ENCODE measurements around the gene TMEM212. TPM values are rescaled to one million over a fixed set of nuclear protein-coding genes. Genes with fewer than 3 reads are reported as not detected.

TMEM212 gene
- total and polyA plus RNA-seq, 2 donors (not counting 3 experiments of a cell fraction or from before 2014, with no cell fraction given): not detected

DNA sequence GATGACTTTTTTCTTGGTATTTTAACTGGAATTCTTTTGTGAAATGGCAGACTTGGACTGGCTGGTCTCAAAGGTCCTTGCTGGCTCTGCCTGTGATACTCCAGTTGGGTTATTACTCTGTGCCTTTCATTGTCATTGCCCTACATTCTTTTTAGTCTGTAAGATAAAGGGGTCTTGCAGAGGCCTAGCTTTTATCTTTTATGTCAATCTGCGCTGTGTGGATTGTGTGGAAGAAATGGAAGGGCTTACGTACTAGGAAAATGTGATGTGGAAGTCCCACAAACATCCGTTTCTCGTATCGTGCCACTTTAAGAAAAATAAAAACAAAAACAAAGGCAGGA is 8.7 kb upstream of the TMEM212 start:
- DNase-seq (ENCODE audit: low read depth, low spot score): no peak
- H3K27ac ChIP-seq (ENCODE audit: insufficient read depth, low read depth, low read length): peak overlapping the region; percentile 91

More for the DNA sequence above, 8.7 kb upstream of the TMEM212 start:
- TF ChIP-seq GATA2 (IDR thresholded peaks at IDR 0.05; ENCODE audit: insufficient read depth, insufficient read length, low read depth, low read length) (no peak), POLR2AphosphoS5 (IDR thresholded peaks at IDR 0.05; ENCODE audit: insufficient read depth, low read depth, low read length) (no peak), MYC (IDR thresholded peaks at IDR 0.05; ENCODE audit: low read depth, low read length) (no peak), POLR2A (IDR thresholded peaks at IDR 0.05; ENCODE audit: low read depth, low read length) (no peak), FOS (IDR thresholded peaks at IDR 0.05; ENCODE audit: borderline replicate concordance, insufficient read depth, low read length) (no peak), JUN (IDR thresholded peaks at IDR 0.05; ENCODE audit: borderline replicate concordance, insufficient read depth, insufficient read length, low read depth) (no peak), EZH2 (IDR thresholded peaks at IDR 0.05; ENCODE audit: borderline replicate concordance, low read depth, low read length, severe bottlenecking) (no peak)
- TF ChIP-seq, protein P1, sequence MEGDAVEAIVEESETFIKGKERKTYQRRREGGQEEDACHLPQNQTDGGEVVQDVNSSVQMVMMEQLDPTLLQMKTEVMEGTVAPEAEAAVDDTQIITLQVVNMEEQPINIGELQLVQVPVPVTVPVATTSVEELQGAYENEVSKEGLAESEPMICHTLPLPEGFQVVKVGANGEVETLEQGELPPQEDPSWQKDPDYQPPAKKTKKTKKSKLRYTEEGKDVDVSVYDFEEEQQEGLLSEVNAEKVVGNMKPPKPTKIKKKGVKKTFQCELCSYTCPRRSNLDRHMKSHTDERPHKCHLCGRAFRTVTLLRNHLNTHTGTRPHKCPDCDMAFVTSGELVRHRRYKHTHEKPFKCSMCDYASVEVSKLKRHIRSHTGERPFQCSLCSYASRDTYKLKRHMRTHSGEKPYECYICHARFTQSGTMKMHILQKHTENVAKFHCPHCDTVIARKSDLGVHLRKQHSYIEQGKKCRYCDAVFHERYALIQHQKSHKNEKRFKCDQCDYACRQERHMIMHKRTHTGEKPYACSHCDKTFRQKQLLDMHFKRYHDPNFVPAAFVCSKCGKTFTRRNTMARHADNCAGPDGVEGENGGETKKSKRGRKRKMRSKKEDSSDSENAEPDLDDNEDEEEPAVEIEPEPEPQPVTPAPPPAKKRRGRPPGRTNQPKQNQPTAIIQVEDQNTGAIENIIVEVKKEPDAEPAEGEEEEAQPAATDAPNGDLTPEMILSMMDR (IDR thresholded peaks at IDR 0.05; ENCODE audit: extremely low read depth in 1 of 2, insufficient read depth in 1 of 2, low read depth in 1 of 2, low read length in 2 of 2): no peak
- TF ChIP-seq, protein P2, sequence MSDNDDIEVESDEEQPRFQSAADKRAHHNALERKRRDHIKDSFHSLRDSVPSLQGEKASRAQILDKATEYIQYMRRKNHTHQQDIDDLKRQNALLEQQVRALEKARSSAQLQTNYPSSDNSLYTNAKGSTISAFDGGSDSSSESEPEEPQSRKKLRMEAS (IDR thresholded peaks at IDR 0.05; ENCODE audit: insufficient read depth, insufficient read length): no peak
- H3K36me3 ChIP-seq (ENCODE audit: control insufficient read depth in 2 of 2, extremely low read depth in 1 of 2, insufficient read depth in 2 of 2, low read length in 2 of 2): no peaks in the 10 kb centered on the region
- ChIA-PET POLR2A (interaction anchor here (0.5 to 1.1 kb wide), 3 partner anchors 40 to 522 kb away, joined by 4 to 6 read pairs (median 6); partner anchors contain the start of gene FNDC3B), CTCF (interaction anchor here (0.6 to 2.3 kb wide), 43 partner anchors 9 to 873 kb away, joined by 3 to 41 read pairs (median 4); partner anchors contain the start of genes FNDC3B and PLD1)
- intact Hi-C loops (cut with micrococcal nuclease): loop anchor here (1.0 kb wide), 3 partner anchors 25 to 188 kb away; no protein-coding TSS in a partner anchor
- dilution Hi-C loops (cut with MboI; ENCODE audit: extremely low pct_ligation_motif_present, low sequenced_read_pairs): no loop called here
- H3K79me2 ChIP-seq (ENCODE audit: control insufficient read depth, insufficient read depth, low read length): no peaks in the 10 kb centered on the region
- H3K4me2 ChIP-seq (ENCODE audit: insufficient read depth, low read length): peak overlapping the region; percentile 50
- no TSS peak for BruUV-seq (replicated peaks)
- H2AFZ ChIP-seq (ENCODE audit: low read depth, low read length): peak overlapping the region; percentile 76
- H3K27me3 ChIP-seq (ENCODE audit: control insufficient read depth in 2 of 2, insufficient read depth in 2 of 2, low read length in 2 of 2): no peaks in the 10 kb centered on the region
- peak overlapping the region; percentile 64 for H3K9ac ChIP-seq (replicated peaks; ENCODE audit: extremely low read depth, insufficient read depth, low read length)
- no peaks in the 10 kb centered on the region for H3K9me1 ChIP-seq (replicated peaks; ENCODE audit: control insufficient read depth, extremely low read depth, insufficient read depth, low read length)
- H3K4me3 ChIP-seq (replicated peaks in 1 of 3; ENCODE audit: insufficient read depth in 1 of 3, low read depth in 1 of 3, low read length in 3 of 3): no peak overlapping the region
- no peaks in the 10 kb centered on the region for H3K9me3 ChIP-seq (replicated peaks; ENCODE audit: control insufficient read depth, insufficient read depth, low read length)
- no peaks in the 10 kb centered on the region for H4K20me1 ChIP-seq (replicated peaks; ENCODE audit: control insufficient read depth, extremely low read depth, insufficient read depth, low read length)
- peaks cover 52% of the 10 kb centered on the region for H3K4me1 ChIP-seq (ENCODE audit: control insufficient read depth, extremely low read depth, insufficient read depth, low read length)
- no peak for FAIRE-seq

All from endothelial cell of umbilical vein (primary cell).